Stimulated activated CD4-positive, alpha-beta T cell treated with anti-CD3 and anti-CD28 coated beads, Interleukin-4, amount 100 ng/mL, for 24 hours (primary cell): ENCODE data around the gene SSH3.
"Not testable (repeated sequence)": the region's sequence is repeated elsewhere in the genome, so short reads cannot be mapped to it uniquely, and the experiment has no call there.

Experiments
- DNase-seq: peaks from one replicate; pipeline ENCODE4 v3.0.0-alpha.2; 2020

The SSH3 gene

GRCh38 chr11:67303132-67303834, at the start of gene SSH3:
TSS of gene SSH3 (plus strand) at chr11:67303530. CDS start at chr11:67303626, 96 bp downstream.
- DNase-seq: peak; percentile 48

- DNase-seq: no peak
These were observed 49.3 kb upstream of the SSH3 start for GRCh38 chr11:67253872-67254624.

GRCh38 chr11:67254798-67255197, 48.5 kb upstream of the SSH3 start:
- no peak for DNase-seq

- DNase-seq: no peak
These were observed 48.0 kb upstream of the SSH3 start for GRCh38 chr11:67255353-67255752.

GRCh38 chr11:67255864-67256263, 47.5 kb upstream of the SSH3 start:
- no peak for DNase-seq

- DNase-seq: no peak
These were observed 46.7 kb upstream of the SSH3 start for GRCh38 chr11:67256477-67257135.

- no peak for DNase-seq
These were observed 42.9 kb upstream of the SSH3 start for GRCh38 chr11:67260406-67260805.

- not testable (repeated sequence) for DNase-seq
These were observed 42.3 kb upstream of the SSH3 start for GRCh38 chr11:67260885-67261639.

GRCh38 chr11:67261640-67261945, 41.7 kb upstream of the SSH3 start:
- no peak for DNase-seq

GRCh38 chr11:67261946-67262681, 41.2 kb upstream of the SSH3 start:
- no peak for DNase-seq

- DNase-seq: peak; percentile 79
These were observed 40.3 kb upstream of the SSH3 start for GRCh38 chr11:67262731-67263675.

GRCh38 chr11:67264260-67264659, 39.1 kb upstream of the SSH3 start:
- DNase-seq: no peak

GRCh38 chr11:67264877-67265632, 38.3 kb upstream of the SSH3 start:
- no peak for DNase-seq

GRCh38 chr11:67265633-67266448, 37.5 kb upstream of the SSH3 start:
- peak; percentile 78 for DNase-seq

- no peak for DNase-seq
These were observed 36.7 kb upstream of the SSH3 start, which contains the start of gene GRK2 for GRCh38 chr11:67266449-67267187. TSS of gene GRK2 (plus strand) at chr11:67266473. CDS start at chr11:67266700, 227 bp downstream.

- no peak for DNase-seq
These were observed 35.9 kb upstream of the SSH3 start for GRCh38 chr11:67267188-67268080.

GRCh38 chr11:67268081-67268961, 35.0 kb upstream of the SSH3 start:
- peak; percentile 69 for DNase-seq
